Measurements from ENCODE around the gene PODNL1.

GRCh38 chr19:13961826-13962698 lies 23.8 kb upstream of the PODNL1 start:
- TF ChIP-seq, protein P1, sequence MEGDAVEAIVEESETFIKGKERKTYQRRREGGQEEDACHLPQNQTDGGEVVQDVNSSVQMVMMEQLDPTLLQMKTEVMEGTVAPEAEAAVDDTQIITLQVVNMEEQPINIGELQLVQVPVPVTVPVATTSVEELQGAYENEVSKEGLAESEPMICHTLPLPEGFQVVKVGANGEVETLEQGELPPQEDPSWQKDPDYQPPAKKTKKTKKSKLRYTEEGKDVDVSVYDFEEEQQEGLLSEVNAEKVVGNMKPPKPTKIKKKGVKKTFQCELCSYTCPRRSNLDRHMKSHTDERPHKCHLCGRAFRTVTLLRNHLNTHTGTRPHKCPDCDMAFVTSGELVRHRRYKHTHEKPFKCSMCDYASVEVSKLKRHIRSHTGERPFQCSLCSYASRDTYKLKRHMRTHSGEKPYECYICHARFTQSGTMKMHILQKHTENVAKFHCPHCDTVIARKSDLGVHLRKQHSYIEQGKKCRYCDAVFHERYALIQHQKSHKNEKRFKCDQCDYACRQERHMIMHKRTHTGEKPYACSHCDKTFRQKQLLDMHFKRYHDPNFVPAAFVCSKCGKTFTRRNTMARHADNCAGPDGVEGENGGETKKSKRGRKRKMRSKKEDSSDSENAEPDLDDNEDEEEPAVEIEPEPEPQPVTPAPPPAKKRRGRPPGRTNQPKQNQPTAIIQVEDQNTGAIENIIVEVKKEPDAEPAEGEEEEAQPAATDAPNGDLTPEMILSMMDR (IDR thresholded peaks at IDR 0.05), result no peak
- no peak for TF ChIP-seq POLR2AphosphoS5 (IDR thresholded peaks at IDR 0.05; ENCODE audit: insufficient read depth in 1 of 2, low read depth in 1 of 2)
